ENCODE data around the gene WRAP73.

The WRAP73 gene

GRCh38 chr1:3618881-3619671, 30.8 kb downstream of the WRAP73 start:
- Histone ChIP-seq H3K4me3 (no peak overlapping the region), H3K27ac (no peak overlapping the region), H3K36me3 (no peaks in the 10 kb centered on the region), H3K4me1 (peaks cover 0 to 21% (median 17%) of the 10 kb centered on the region in 4 donors), H3K27me3 (peaks cover 0 to 23% of the 10 kb centered on the region in 2 donors), H3K9me3 (no peaks in the 10 kb centered on the region)
- peak; percentile 82 to 85 for DNase-seq
- TF ChIP-seq CTCF (IDR thresholded peaks at IDR 0.05), result peak; percentile 83 to 85
- intact Hi-C loops (cut with DNase I; ENCODE audit: low total_unique reads), result loop anchor here (5.0 kb wide), 2 partner anchors 57 to 167 kb away; partner anchors contain the start of gene ARHGEF16

DNA sequence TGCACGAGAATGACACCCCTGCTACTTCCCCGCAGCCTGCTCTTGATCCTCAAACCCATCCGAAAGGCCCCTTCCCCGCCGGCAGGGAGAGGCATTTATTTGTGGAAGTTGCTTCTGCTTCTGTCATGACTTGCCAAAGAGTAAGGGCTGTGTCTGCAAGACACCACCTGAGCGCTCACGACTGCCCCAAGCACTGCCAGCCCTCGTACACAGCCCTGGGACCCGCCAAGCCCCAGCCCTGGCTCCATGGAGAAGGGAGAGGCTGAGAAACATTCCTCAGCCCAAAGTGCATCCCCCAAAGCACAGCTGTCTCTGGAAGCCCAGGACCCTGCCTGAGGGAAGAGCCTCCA, 31.4 kb downstream of the WRAP73 start:
- H3K4me1 ChIP-seq, result peaks cover 0 to 15% (median 11%) of the 10 kb centered on the region in 4 donors
- intact Hi-C loops (cut with DNase I; ENCODE audit: low total_unique reads), result loop anchor here (5.0 kb wide), 2 partner anchors 56 to 166 kb away; partner anchors contain the start of gene ARHGEF16
- no peaks in the 10 kb centered on the region for H3K36me3 ChIP-seq
- no peak for DNase-seq
- H3K9me3 ChIP-seq, result no peaks in the 10 kb centered on the region
- TF ChIP-seq CTCF (IDR thresholded peaks at IDR 0.05), result no peak
- no peak overlapping the region for H3K27ac ChIP-seq
- H3K27me3 ChIP-seq, result peaks cover 0 to 23% of the 10 kb centered on the region in 2 donors
- no peak overlapping the region for H3K4me3 ChIP-seq

- Histone ChIP-seq H3K9me3 (no peaks in the 10 kb centered on the region), H3K4me3 (no peak overlapping the region), H3K27me3 (peaks cover 0 to 28% of the 10 kb centered on the region in 2 donors), H3K36me3 (no peaks in the 10 kb centered on the region), H3K27ac (no peak overlapping the region), H3K4me1 (peaks cover 0 to 9% (median 5%) of the 10 kb centered on the region in 4 donors)
- TF ChIP-seq CTCF (IDR thresholded peaks at IDR 0.05), result no peak
- no peak for DNase-seq
- intact Hi-C loops (cut with DNase I; ENCODE audit: low total_unique reads), result loop anchor here (5.0 kb wide), 2 partner anchors 56 to 166 kb away; partner anchors contain the start of gene ARHGEF16
Observed at GRCh38 chr1:3617806-3618345, 32.0 kb downstream of the WRAP73 start.

DNA sequence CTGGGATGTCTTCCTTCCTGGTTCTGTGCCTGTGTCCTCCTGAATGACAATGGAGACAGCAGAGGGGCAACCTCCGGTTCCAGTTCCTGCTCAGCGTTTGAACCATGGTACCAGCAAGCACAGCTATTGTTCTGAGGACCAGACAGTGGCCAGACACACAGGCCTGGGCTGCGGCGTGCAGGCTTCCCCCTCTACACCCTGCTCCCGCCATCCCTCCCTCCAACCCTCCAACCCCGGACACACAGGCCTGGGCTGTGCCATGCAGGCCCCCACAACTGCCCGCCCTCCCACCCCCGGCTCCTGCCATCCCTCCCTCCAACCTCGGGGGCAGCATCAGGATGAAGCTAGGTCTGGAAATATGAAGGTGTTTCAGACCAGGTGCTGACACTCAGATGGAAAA, 33.0 kb downstream of the WRAP73 start:
- no peak for TF ChIP-seq CTCF (IDR thresholded peaks at IDR 0.05)
- H3K4me3 ChIP-seq, result no peak overlapping the region
- no peaks in the 10 kb centered on the region for H3K9me3 ChIP-seq
- H3K4me1 ChIP-seq, result peaks cover 0 to 9% (median 3%) of the 10 kb centered on the region in 4 donors
- no peak overlapping the region for H3K27ac ChIP-seq
- DNase-seq, result no peak
- peaks cover 0 to 36% of the 10 kb centered on the region in 2 donors for H3K27me3 ChIP-seq
- intact Hi-C loops (cut with DNase I; ENCODE audit: low total_unique reads), result loop anchor here (5.0 kb wide), 2 partner anchors 55 to 165 kb away; partner anchors contain the start of gene ARHGEF16
- no peaks in the 10 kb centered on the region for H3K36me3 ChIP-seq

GRCh38 chr1:3614755-3615742, 34.9 kb downstream of the WRAP73 start:
- intact Hi-C loops (cut with DNase I; ENCODE audit: low total_unique reads), result loop anchor here (5.0 kb wide), 2 partner anchors 53 to 163 kb away; partner anchors contain the start of gene ARHGEF16
- no peak for DNase-seq
- H3K36me3 ChIP-seq, result no peaks in the 10 kb centered on the region
- H3K27me3 ChIP-seq, result peaks cover 0 to 54% of the 10 kb centered on the region in 2 donors
- H3K4me3 ChIP-seq, result no peak overlapping the region
- TF ChIP-seq CTCF (IDR thresholded peaks at IDR 0.05), result peak; percentile 47 to 49
- peaks cover 0 to 27% (median 16%) of the 10 kb centered on the region in 4 donors for H3K4me1 ChIP-seq
- no peak overlapping the region for H3K27ac ChIP-seq
- H3K9me3 ChIP-seq, result no peaks in the 10 kb centered on the region
